Measurements from ENCODE around the gene MAFB.

The MAFB gene

DNA sequence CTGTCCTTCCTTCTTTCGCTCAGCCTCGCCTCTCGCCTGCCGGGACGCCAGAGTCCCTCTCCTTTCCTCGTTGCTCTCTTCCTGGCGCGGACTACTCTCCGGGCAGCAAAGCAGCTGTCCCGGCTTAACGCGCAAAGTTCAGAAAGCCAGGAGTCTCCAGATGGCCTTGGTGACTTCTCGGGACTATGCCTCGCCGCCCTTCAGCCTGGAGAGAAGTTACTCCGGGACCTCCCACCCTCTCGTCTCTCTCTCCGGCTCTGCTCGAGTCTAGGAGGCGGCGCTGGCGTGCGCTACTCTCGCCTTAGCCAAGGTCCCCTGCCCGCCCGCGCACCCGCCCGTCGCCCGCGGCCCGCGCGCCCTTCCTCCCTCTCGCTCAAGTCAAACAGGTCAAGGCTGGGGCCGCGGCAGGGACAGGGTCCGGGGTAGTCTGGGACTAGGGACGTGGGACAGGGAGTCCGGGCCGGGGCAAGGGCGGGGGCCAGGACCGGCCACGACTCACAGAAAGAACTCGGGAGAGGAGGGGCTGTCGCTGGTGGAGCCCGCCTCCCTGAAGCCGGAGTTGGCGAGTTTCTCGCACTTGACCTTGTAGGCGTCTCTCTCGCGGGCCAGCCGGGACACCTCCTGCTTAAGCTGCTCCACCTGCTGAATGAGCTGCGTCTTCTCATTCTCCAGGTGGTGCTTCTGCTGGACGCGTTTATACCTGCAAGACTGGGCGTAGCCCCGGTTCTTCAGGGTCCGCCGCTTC is 1.5 kb downstream of the MAFB start (continued):
- TF ChIP-seq YY1 (tag by site-specific recombination; IDR thresholded peaks at IDR 0.05) (no peak), ZNF214 (tag by site-specific recombination; IDR thresholded peaks at IDR 0.05; ENCODE audit: borderline replicate concordance) (no peak), ZNF2 (tag by site-specific recombination; IDR thresholded peaks at IDR 0.05) (no peak), ZNF121 (tag by site-specific recombination; IDR thresholded peaks at IDR 0.05) (no peak), SETDB1 (IDR thresholded peaks at IDR 0.05; ENCODE audit: insufficient read length, low read length) (no peak), MEIS1 (CRISPR knock-in tag; IDR thresholded peaks at IDR 0.05; ENCODE audit: borderline replicate concordance) (no peak), ZNF561 (tag by site-specific recombination; IDR thresholded peaks at IDR 0.05; ENCODE audit: borderline replicate concordance) (0 out of 2 replicates have a peak, but pooled peaks have one; percentile 33), GLIS2 (tag by site-specific recombination; IDR thresholded peaks at IDR 0.05) (0 out of 2 replicates have a peak, but pooled peaks have one; percentile 11), ZNF76 (tag by site-specific recombination; IDR thresholded peaks at IDR 0.05; ENCODE audit: borderline replicate concordance, low read depth) (no peak), ZNF768 (tag by site-specific recombination; IDR thresholded peaks at IDR 0.05) (no peak), ZNF530 (tag by site-specific recombination; IDR thresholded peaks at IDR 0.05; ENCODE audit: low read depth) (no peak), ZNF426 (tag by site-specific recombination; IDR thresholded peaks at IDR 0.05) (no peak), ZFP37 (tag by site-specific recombination; IDR thresholded peaks at IDR 0.05) (no peak), KLF9 (tag by site-specific recombination; IDR thresholded peaks at IDR 0.05; ENCODE audit: low read depth) (no peak), TCF7L2 (IDR thresholded peaks at IDR 0.05; ENCODE audit: borderline replicate concordance, low read depth, low read length) (no peak), ZNF433 (tag by site-specific recombination; IDR thresholded peaks at IDR 0.05; ENCODE audit: low read depth) (no peak), ZBTB17 (tag by site-specific recombination; IDR thresholded peaks at IDR 0.05) (peak; percentile 77), ZNF302 (tag by site-specific recombination; IDR thresholded peaks at IDR 0.05; ENCODE audit: low read depth) (no peak), PRDM1 (tag by site-specific recombination; IDR thresholded peaks at IDR 0.05) (no peak), KLF7 (tag by site-specific recombination; IDR thresholded peaks at IDR 0.05; ENCODE audit: borderline replicate concordance) (no peak), ZFP41 (tag by site-specific recombination; IDR thresholded peaks at IDR 0.05; ENCODE audit: borderline replicate concordance) (no peak), ZNF157 (tag by site-specific recombination; IDR thresholded peaks at IDR 0.05) (no peak), KLF10 (tag by site-specific recombination; IDR thresholded peaks at IDR 0.05) (no peak), ZSCAN30 (tag by site-specific recombination; IDR thresholded peaks at IDR 0.05) (no peak), FEZF1 (tag by site-specific recombination; IDR thresholded peaks at IDR 0.05) (no peak), ZNF169 (tag by site-specific recombination; IDR thresholded peaks at IDR 0.05) (no peak), SALL2 (tag by site-specific recombination; IDR thresholded peaks at IDR 0.05; ENCODE audit: borderline replicate concordance) (no peak), ZNF514 (tag by site-specific recombination; IDR thresholded peaks at IDR 0.05) (no peak), ZNF792 (tag by site-specific recombination; IDR thresholded peaks at IDR 0.05) (no peak), ZNF621 (tag by site-specific recombination; IDR thresholded peaks at IDR 0.05) (no peak), ZNF112 (tag by site-specific recombination; IDR thresholded peaks at IDR 0.05) (no peak)
- TF ChIP-seq, protein P1, sequence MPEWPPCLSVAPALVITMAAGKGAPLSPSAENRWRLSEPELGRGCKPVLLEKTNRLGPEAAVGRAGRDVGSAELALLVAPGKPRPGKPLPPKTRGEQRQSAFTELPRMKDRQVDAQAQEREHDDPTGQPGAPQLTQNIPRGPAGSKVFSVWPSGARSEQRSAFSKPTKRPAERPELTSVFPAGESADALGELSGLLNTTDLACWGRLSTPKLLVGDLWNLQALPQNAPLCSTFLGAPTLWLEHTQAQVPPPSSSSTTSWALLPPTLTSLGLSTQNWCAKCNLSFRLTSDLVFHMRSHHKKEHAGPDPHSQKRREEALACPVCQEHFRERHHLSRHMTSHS (tag by site-specific recombination; IDR thresholded peaks at IDR 0.05) = no peak
- TF ChIP-seq, protein P2, sequence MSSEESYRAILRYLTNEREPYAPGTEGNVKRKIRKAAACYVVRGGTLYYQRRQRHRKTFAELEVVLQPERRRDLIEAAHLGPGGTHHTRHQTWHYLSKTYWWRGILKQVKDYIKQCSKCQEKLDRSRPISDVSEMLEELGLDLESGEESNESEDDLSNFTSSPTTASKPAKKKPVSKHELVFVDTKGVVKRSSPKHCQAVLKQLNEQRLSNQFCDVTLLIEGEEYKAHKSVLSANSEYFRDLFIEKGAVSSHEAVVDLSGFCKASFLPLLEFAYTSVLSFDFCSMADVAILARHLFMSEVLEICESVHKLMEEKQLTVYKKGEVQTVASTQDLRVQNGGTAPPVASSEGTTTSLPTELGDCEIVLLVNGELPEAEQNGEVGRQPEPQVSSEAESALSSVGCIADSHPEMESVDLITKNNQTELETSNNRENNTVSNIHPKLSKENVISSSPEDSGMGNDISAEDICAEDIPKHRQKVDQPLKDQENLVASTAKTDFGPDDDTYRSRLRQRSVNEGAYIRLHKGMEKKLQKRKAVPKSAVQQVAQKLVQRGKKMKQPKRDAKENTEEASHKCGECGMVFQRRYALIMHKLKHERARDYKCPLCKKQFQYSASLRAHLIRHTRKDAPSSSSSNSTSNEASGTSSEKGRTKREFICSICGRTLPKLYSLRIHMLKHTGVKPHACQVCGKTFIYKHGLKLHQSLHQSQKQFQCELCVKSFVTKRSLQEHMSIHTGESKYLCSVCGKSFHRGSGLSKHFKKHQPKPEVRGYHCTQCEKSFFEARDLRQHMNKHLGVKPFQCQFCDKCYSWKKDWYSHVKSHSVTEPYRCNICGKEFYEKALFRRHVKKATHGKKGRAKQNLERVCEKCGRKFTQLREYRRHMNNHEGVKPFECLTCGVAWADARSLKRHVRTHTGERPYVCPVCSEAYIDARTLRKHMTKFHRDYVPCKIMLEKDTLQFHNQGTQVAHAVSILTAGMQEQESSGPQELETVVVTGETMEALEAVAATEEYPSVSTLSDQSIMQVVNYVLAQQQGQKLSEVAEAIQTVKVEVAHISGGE (tag by site-specific recombination; conservative IDR thresholded peaks at IDR 0.05; ENCODE audit: low read depth) = no peak
- TF ChIP-seq, protein P3, sequence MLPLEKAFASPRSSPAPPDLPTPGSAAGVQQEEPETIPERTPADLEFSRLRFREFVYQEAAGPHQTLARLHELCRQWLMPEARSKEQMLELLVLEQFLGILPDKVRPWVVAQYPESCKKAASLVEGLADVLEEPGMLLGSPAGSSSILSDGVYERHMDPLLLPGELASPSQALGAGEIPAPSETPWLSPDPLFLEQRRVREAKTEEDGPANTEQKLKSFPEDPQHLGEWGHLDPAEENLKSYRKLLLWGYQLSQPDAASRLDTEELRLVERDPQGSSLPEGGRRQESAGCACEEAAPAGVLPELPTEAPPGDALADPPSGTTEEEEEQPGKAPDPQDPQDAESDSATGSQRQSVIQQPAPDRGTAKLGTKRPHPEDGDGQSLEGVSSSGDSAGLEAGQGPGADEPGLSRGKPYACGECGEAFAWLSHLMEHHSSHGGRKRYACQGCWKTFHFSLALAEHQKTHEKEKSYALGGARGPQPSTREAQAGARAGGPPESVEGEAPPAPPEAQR (tag by site-specific recombination; IDR thresholded peaks at IDR 0.05) = no peak
- TF ChIP-seq, protein P4, sequence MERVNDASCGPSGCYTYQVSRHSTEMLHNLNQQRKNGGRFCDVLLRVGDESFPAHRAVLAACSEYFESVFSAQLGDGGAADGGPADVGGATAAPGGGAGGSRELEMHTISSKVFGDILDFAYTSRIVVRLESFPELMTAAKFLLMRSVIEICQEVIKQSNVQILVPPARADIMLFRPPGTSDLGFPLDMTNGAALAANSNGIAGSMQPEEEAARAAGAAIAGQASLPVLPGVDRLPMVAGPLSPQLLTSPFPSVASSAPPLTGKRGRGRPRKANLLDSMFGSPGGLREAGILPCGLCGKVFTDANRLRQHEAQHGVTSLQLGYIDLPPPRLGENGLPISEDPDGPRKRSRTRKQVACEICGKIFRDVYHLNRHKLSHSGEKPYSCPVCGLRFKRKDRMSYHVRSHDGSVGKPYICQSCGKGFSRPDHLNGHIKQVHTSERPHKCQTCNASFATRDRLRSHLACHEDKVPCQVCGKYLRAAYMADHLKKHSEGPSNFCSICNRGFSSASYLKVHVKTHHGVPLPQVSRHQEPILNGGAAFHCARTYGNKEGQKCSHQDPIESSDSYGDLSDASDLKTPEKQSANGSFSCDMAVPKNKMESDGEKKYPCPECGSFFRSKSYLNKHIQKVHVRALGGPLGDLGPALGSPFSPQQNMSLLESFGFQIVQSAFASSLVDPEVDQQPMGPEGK (tag by site-specific recombination; IDR thresholded peaks at IDR 0.05) = peak; percentile 38; the same call in 1 of the 2 replicates

Data from HEK293 (cell line).